Measurements from ENCODE around the gene DEK.

The DEK gene

GRCh38 chr6:18207438-18207837, 56.9 kb downstream of the DEK start:
- TF ChIP-seq CTCF (conservative IDR thresholded peaks at IDR 0.05), result no peak
- no peak overlapping the region for H3K27ac ChIP-seq

GRCh38 chr6:18206591-18206990, 57.7 kb downstream of the DEK start:
- TF ChIP-seq CTCF (conservative IDR thresholded peaks at IDR 0.05), result no peak
- H3K27ac ChIP-seq, result no peak overlapping the region

GRCh38 chr6:18204691-18205090, 59.6 kb downstream of the DEK start:
- TF ChIP-seq CTCF (conservative IDR thresholded peaks at IDR 0.05), result no peak
- no peak overlapping the region for H3K27ac ChIP-seq

DNA sequence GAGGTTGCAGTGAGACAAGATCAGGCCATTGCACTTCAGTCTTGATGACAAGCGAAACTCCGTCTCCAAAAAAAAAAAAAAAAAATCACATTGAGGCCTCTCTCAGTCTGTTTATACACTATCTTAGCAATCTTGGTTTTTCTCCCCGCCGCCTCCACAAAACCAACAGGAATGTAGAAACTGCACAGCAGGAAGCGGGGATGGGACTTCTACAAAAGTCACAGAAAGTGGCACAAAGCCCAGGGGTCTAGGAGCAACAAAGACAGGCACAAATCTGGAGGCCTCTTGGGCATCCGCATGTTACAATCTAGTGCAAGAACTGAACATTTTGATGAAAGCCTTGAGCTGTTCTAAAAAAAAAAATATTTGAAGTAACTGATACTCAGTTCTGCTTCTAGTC, 60.5 kb downstream of the DEK start:
- TF ChIP-seq CTCF (conservative IDR thresholded peaks at IDR 0.05), result no peak
- no peak overlapping the region for H3K27ac ChIP-seq

GRCh38 chr6:18192026-18192425, 72.3 kb downstream of the DEK start:
- H3K27ac ChIP-seq, result no peak overlapping the region
- TF ChIP-seq CTCF (conservative IDR thresholded peaks at IDR 0.05), result no peak

DNA sequence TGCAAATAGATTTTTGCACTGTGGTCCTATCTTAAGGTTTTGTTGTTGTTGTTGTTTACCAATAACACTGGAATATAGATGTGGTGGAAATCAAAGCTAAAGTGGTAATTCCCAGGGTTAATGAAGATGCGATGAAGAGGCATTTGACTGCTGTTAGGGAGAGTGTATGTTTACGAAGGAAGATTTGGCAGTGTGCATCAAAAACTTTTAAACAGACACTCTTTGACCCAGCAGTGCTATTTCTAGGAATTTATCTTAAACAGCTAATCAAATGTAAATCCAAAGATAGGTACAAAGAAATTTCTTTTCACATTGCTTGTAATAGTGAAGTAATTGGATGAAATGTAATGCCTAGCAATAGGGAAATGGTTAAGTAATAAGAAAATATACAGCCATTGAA, 75.1 kb downstream of the DEK start:
- no peak overlapping the region for H3K27ac ChIP-seq
- TF ChIP-seq CTCF (conservative IDR thresholded peaks at IDR 0.05), result no peak

DNA sequence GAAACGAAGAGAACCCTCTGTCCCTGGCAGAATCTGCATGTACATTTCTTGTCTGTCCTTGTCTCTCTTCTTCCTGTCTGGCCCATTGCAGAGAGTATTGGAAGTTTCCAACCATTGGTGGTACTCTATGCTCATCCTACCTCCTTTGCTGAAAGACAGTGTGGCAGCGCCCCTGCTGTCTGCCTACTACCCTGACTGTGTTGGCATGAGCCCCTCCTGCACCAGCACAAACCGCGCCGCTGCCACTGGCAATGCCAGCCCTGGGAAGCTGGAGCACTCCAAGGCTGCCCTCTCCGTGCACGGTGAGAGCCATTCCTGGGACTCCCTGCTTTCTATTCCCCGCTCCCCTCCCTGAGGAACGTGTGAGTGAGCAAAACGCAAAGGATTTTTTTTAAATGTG, 76.6 kb downstream of the DEK start:
- TF ChIP-seq CTCF (conservative IDR thresholded peaks at IDR 0.05), result no peak
- H3K27ac ChIP-seq, result no peak overlapping the region
